Left colon (tissue), 2 donors: ENCODE results near the gene LCMT2. TPM values are rescaled to one million over a fixed set of nuclear protein-coding genes. Genes with fewer than 3 reads are reported as not detected.

Source experiments
- ATAC-seq: fragments of 200-7000 bp; cut with Tn5 transposase; one replicate; pipeline ENCODE4 v1.9.1; 2020; ENCODE audit warnings: mild to moderate bottlenecking, moderate library complexity
- DNase-seq, 2 donors: peaks; one replicate each; pipeline ENCODE4 v3.0.0-alpha.2; 2020
- intact Hi-C, 2 donors: fragments of 100-400 bp; cut with DNase I in 1 of 2; cut with micrococcal nuclease in 1 of 2; formaldehyde crosslinking; loops; one replicate each; pipeline versions ENCODE4 v1.11.2 to v1.14.0; 2022; cut with DNase I, micrococcal nuclease
- total RNA-seq, 2 donors: library from RNA; stranded (reverse); fragmentation: NEBNext Ultra II Directional; extraction: Animal tissue kit (Norgen Biotek cat#: 25700); gene quantifications; one replicate each; pipeline ENCODE4 v1.2.1, GENCODE V29; 2021
- donor health status: DM: no; HTN: no; CAD: no.
- donor health status: DM: yes; HTN: yes; CAD: no.

The LCMT2 gene
- total RNA-seq, 2 donors from 2014 or later: 5.3 to 6.3 TPM

- intact Hi-C loops: no loop called here
- DNase-seq (no peak), ATAC-seq (no peak)
Observed at GRCh38 chr15:43279496-43279895, 50.9 kb downstream of the LCMT2 start.

- no peak for ATAC-seq
- intact Hi-C loops: no loop called here
- no peak for DNase-seq
Observed at GRCh38 chr15:43278869-43279268, 51.5 kb downstream of the LCMT2 start.

- no peak for DNase-seq
- intact Hi-C loops: no loop called here
- ATAC-seq: no peak
Observed at GRCh38 chr15:43277901-43278300, 52.5 kb downstream of the LCMT2 start.

- DNase-seq: no peak
- intact Hi-C loops: no loop called here
- no peak for ATAC-seq
Observed at GRCh38 chr15:43277231-43277823, 53.0 kb downstream of the LCMT2 start.

GRCh38 chr15:43276563-43277200 lies 53.7 kb downstream of the LCMT2 start:
- ATAC-seq: no peak
- intact Hi-C loops: no loop called here
- DNase-seq: no peak

- intact Hi-C loops: no loop called here
- ATAC-seq (no peak), DNase-seq (no peak)
Observed at GRCh38 chr15:43275740-43276562, 54.4 kb downstream of the LCMT2 start.

GRCh38 chr15:43274136-43274535 lies 56.2 kb downstream of the LCMT2 start:
- ATAC-seq: no peak
- no peak for DNase-seq
- intact Hi-C loops: no loop called here

Other genes with a start within 250 kb of the LCMT2 start
- gene UBR1, start 224.5 kb downstream of the LCMT2 start, total RNA-seq: 10 to 100 TPM; 23.9 to 30.9 TPM
- gene TMEM62, start 197.0 kb downstream of the LCMT2 start, total RNA-seq: 10 to 100 TPM; 37.9 to 48.9 TPM
- 10 to 100 TPM; 49.3 to 79.8 TPM for gene CCNDBP1, start 145.2 kb downstream of the LCMT2 start, total RNA-seq
- not detected for gene EPB42, start 109.6 kb downstream of the LCMT2 start, total RNA-seq
- gene TGM5, start 63.6 kb downstream of the LCMT2 start, total RNA-seq: not detected
- not detected for gene TGM7, start 28.3 kb downstream of the LCMT2 start, total RNA-seq
- gene ZSCAN29, start 40.5 kb upstream of the LCMT2 start, total RNA-seq: 10 to 100 TPM; 28.6 to 29.6 TPM
- gene TUBGCP4, start 40.5 kb upstream of the LCMT2 start, total RNA-seq: 10 to 100 TPM; 18.6 to 23.7 TPM
- 10 to 100 TPM; 26.9 to 32.0 TPM for gene TP53BP1, start 162.6 kb upstream of the LCMT2 start, total RNA-seq
- gene MAP1A, start 187.0 kb upstream of the LCMT2 start, total RNA-seq: 1 to 10 TPM; 1.9 to 7.4 TPM